PC-9 (cell line): ENCODE data around the gene CFAP65.

Experiments
- EZH2 ChIP-seq: fragments of 200-600 bp; sonication (generic); IDR thresholded peaks from 2 replicates; pipeline ENCODE4 v1.8.0; 2017; ENCODE audit warnings: antibody characterized with exemption, low read depth
- TF ChIP-seq, protein P1 (sequence below): fragments of 200-600 bp; sonication (generic); conservative IDR thresholded peaks from 2 replicates; pipeline ENCODE4 v1.6.1; 2017; ENCODE audit warnings: mixed run types, antibody characterized with exemption, mild to moderate bottlenecking, moderate library complexity

GRCh38 chr2:219018726-219019125, 22.6 kb downstream of the CFAP65 start:
- TF ChIP-seq, protein P1, sequence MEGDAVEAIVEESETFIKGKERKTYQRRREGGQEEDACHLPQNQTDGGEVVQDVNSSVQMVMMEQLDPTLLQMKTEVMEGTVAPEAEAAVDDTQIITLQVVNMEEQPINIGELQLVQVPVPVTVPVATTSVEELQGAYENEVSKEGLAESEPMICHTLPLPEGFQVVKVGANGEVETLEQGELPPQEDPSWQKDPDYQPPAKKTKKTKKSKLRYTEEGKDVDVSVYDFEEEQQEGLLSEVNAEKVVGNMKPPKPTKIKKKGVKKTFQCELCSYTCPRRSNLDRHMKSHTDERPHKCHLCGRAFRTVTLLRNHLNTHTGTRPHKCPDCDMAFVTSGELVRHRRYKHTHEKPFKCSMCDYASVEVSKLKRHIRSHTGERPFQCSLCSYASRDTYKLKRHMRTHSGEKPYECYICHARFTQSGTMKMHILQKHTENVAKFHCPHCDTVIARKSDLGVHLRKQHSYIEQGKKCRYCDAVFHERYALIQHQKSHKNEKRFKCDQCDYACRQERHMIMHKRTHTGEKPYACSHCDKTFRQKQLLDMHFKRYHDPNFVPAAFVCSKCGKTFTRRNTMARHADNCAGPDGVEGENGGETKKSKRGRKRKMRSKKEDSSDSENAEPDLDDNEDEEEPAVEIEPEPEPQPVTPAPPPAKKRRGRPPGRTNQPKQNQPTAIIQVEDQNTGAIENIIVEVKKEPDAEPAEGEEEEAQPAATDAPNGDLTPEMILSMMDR = no peak
- no peak for TF ChIP-seq EZH2
